Immature natural killer cell (primary cell): ENCODE results near the gene KLHL3. TPM values are rescaled to one million over a fixed set of nuclear protein-coding genes. Genes with fewer than 3 reads are reported as not detected.

Experiments
- DNase-seq, 3 donors: peaks; one replicate each; pipeline ENCODE4 v3.0.0; 2022; ENCODE audit warnings: mixed read lengths in 1 of 3
- H3K27ac Mint-ChIP-seq, 6 donors: one replicate each; pipeline ENCODE4 v1.8.0; 2020; ENCODE audit warnings: mixed read lengths in 6 of 6, mild to moderate bottlenecking in 5 of 6, inconsistent platforms in 4 of 6, moderate library complexity in 3 of 6
- H3K27me3 Mint-ChIP-seq, 3 donors: one replicate each; pipeline ENCODE4 v1.8.0; 2020 to 2021; ENCODE audit warnings: low read depth in 3 of 3, mild to moderate bottlenecking in 3 of 3, mixed read lengths in 3 of 3, moderate library complexity in 3 of 3, inconsistent platforms in 1 of 3
- H3K36me3 Mint-ChIP-seq, 3 donors: one replicate each; pipeline ENCODE4 v1.8.0; 2020; ENCODE audit warnings: mixed read lengths in 3 of 3, inconsistent platforms in 2 of 3, mild to moderate bottlenecking in 2 of 3
- H3K4me1 Mint-ChIP-seq, 2 donors: one replicate each; pipeline ENCODE4 v1.8.0; 2020; ENCODE audit warnings: inconsistent platforms in 2 of 2, mild to moderate bottlenecking in 2 of 2, mixed read lengths in 2 of 2, moderate library complexity in 1 of 2
- H3K4me3 Mint-ChIP-seq, 5 donors: one replicate each; pipeline ENCODE4 v1.8.0; 2020; ENCODE audit warnings: mild to moderate bottlenecking in 5 of 5, mixed read lengths in 5 of 5, inconsistent platforms in 3 of 5, moderate library complexity in 3 of 5
- H3K9me3 Mint-ChIP-seq, 6 donors: one replicate each; pipeline ENCODE4 v1.8.0; 2020; ENCODE audit warnings: mild to moderate bottlenecking in 6 of 6, mixed read lengths in 6 of 6, inconsistent platforms in 4 of 6, moderate library complexity in 3 of 6
- polyA plus RNA-seq, 3 donors: library from polyadenylated mRNA; unstranded; fragments of 300-500 nt; fragmentation: Illumina TruSeq; gene quantifications; one replicate each; pipeline ENCODE4 v1.2.3, GENCODE V29; 2021

Gene KLHL3
- polyA plus RNA-seq, 3 donors from 2014 or later, result 1.2 to 3.4 TPM; not detected in 1

GRCh38 chr5:137667341-137667740 is 68.5 kb downstream of the KLHL3 start:
- H3K27ac Mint-ChIP-seq, result peak overlapping the region in 1 of 6 donors; percentile 22
- H3K4me3 Mint-ChIP-seq, result no peak overlapping the region
- H3K27me3 Mint-ChIP-seq, result peaks cover 0 to 3% (median 0%) of the 10 kb centered on the region in 3 donors
- no peak for DNase-seq
- H3K9me3 Mint-ChIP-seq, result no peaks in the 10 kb centered on the region
- H3K4me1 Mint-ChIP-seq, result peaks cover 12 to 24% of the 10 kb centered on the region in 2 donors
- peaks cover 0 to 10% (median 10%) of the 10 kb centered on the region in 3 donors for H3K36me3 Mint-ChIP-seq

- Mint-ChIP-seq H3K36me3 (peaks cover 0 to 12% (median 10%) of the 10 kb centered on the region in 3 donors), H3K9me3 (no peaks in the 10 kb centered on the region), H3K4me3 (peak overlapping the region in 3 of 5 donors; percentile 11 to 56 (median 36)), H3K4me1 (peaks cover 12 to 24% of the 10 kb centered on the region in 2 donors), H3K27ac (peak overlapping the region; percentile 37 to 82 (median 75)), H3K27me3 (peaks cover 0 to 4% (median 0%) of the 10 kb centered on the region in 3 donors)
- DNase-seq, result no peak
These were observed 69.0 kb downstream of the KLHL3 start for GRCh38 chr5:137666901-137667300.

GRCh38 chr5:137666461-137666850 is 69.4 kb downstream of the KLHL3 start:
- H3K4me1 Mint-ChIP-seq, result peaks cover 12 to 24% of the 10 kb centered on the region in 2 donors
- peaks cover 0 to 7% (median 6%) of the 10 kb centered on the region in 3 donors for H3K36me3 Mint-ChIP-seq
- H3K27ac Mint-ChIP-seq, result peak overlapping the region; percentile 37 to 82 (median 75)
- peaks cover 0 to 4% (median 0%) of the 10 kb centered on the region in 3 donors for H3K27me3 Mint-ChIP-seq
- H3K9me3 Mint-ChIP-seq, result no peaks in the 10 kb centered on the region
- DNase-seq, result no peak
- peak overlapping the region; percentile 2 to 56 (median 31) for H3K4me3 Mint-ChIP-seq

- peak overlapping the region; percentile 37 to 82 (median 75) for H3K27ac Mint-ChIP-seq
- H3K4me1 Mint-ChIP-seq, result peaks cover 12 to 24% of the 10 kb centered on the region in 2 donors
- peaks cover 0 to 4% (median under 1%) of the 10 kb centered on the region in 3 donors for H3K36me3 Mint-ChIP-seq
- peak; percentile 10 to 34 (median 32) for DNase-seq
- peak overlapping the region; percentile 2 to 56 (median 31) for H3K4me3 Mint-ChIP-seq
- peaks cover 0 to 4% (median 0%) of the 10 kb centered on the region in 3 donors for H3K27me3 Mint-ChIP-seq
- no peaks in the 10 kb centered on the region for H3K9me3 Mint-ChIP-seq
These were observed 70.0 kb downstream of the KLHL3 start for GRCh38 chr5:137665678-137666460.

GRCh38 chr5:137660349-137660817 is 75.5 kb downstream of the KLHL3 start:
- peaks cover 0 to 3% (median 0%) of the 10 kb centered on the region in 3 donors for H3K27me3 Mint-ChIP-seq
- peaks cover 6 to 11% (median 9%) of the 10 kb centered on the region in 3 donors for H3K36me3 Mint-ChIP-seq
- no peaks in the 10 kb centered on the region for H3K9me3 Mint-ChIP-seq
- peaks cover 0 to 3% of the 10 kb centered on the region in 2 donors for H3K4me1 Mint-ChIP-seq
- H3K4me3 Mint-ChIP-seq, result no peak overlapping the region
- peak; percentile 39 to 51 (median 40) for DNase-seq
- no peak overlapping the region for H3K27ac Mint-ChIP-seq

- Mint-ChIP-seq H3K27ac (no peak overlapping the region), H3K4me3 (no peak overlapping the region), H3K36me3 (peaks cover 6 to 11% (median 9%) of the 10 kb centered on the region in 3 donors)
These were observed 76.7 kb downstream of the KLHL3 start for GRCh38 chr5:137659209-137659608.

GRCh38 chr5:137658324-137658723 is 77.6 kb downstream of the KLHL3 start:
- Mint-ChIP-seq H3K4me1 (no peaks in the 10 kb centered on the region), H3K9me3 (no peaks in the 10 kb centered on the region), H3K27ac (no peak overlapping the region), H3K27me3 (peaks cover 0 to 3% (median 0%) of the 10 kb centered on the region in 3 donors), H3K4me3 (no peak overlapping the region), H3K36me3 (peaks cover 6 to 11% (median 9%) of the 10 kb centered on the region in 3 donors)
- DNase-seq, result no peak

More at GRCh38 chr5:137659209-137659608, 76.7 kb downstream of the KLHL3 start:
- Mint-ChIP-seq H3K4me1 (no peaks in the 10 kb centered on the region), H3K27me3 (peaks cover 0 to 3% (median 0%) of the 10 kb centered on the region in 3 donors), H3K9me3 (no peaks in the 10 kb centered on the region)
- no peak for DNase-seq

- H3K9me3 Mint-ChIP-seq, result no peaks in the 10 kb centered on the region
- peaks cover 0 to 2% (median 0%) of the 10 kb centered on the region in 3 donors for H3K27me3 Mint-ChIP-seq
- no peak overlapping the region for H3K4me3 Mint-ChIP-seq
- H3K4me1 Mint-ChIP-seq, result no peaks in the 10 kb centered on the region
- H3K36me3 Mint-ChIP-seq, result peaks cover 6 to 13% (median 8%) of the 10 kb centered on the region in 3 donors
- DNase-seq, result no peak
- H3K27ac Mint-ChIP-seq, result no peak overlapping the region
These were observed 78.8 kb downstream of the KLHL3 start for GRCh38 chr5:137657073-137657472.

- no peaks in the 10 kb centered on the region for H3K9me3 Mint-ChIP-seq
- no peak overlapping the region for H3K4me3 Mint-ChIP-seq
- peaks cover 0 to 2% (median 0%) of the 10 kb centered on the region in 3 donors for H3K27me3 Mint-ChIP-seq
- no peaks in the 10 kb centered on the region for H3K4me1 Mint-ChIP-seq
- peaks cover 6 to 13% (median 8%) of the 10 kb centered on the region in 3 donors for H3K36me3 Mint-ChIP-seq
- no peak overlapping the region for H3K27ac Mint-ChIP-seq
- DNase-seq, result no peak
These were observed 79.3 kb downstream of the KLHL3 start for GRCh38 chr5:137656558-137656957.

GRCh38 chr5:137651022-137651421 is 84.9 kb downstream of the KLHL3 start:
- Mint-ChIP-seq H3K36me3 (peaks cover 0 to 19% (median 9%) of the 10 kb centered on the region in 3 donors), H3K9me3 (no peaks in the 10 kb centered on the region), H3K4me1 (no peaks in the 10 kb centered on the region), H3K4me3 (no peak overlapping the region), H3K27me3 (peaks cover 0 to 3% (median 0%) of the 10 kb centered on the region in 3 donors), H3K27ac (no peak overlapping the region)
- DNase-seq, result no peak

GRCh38 chr5:137649228-137649935 is 86.5 kb downstream of the KLHL3 start:
- Mint-ChIP-seq H3K4me3 (no peak overlapping the region), H3K4me1 (no peaks in the 10 kb centered on the region), H3K36me3 (peaks cover 0 to 22% (median 11%) of the 10 kb centered on the region in 3 donors), H3K27ac (no peak overlapping the region), H3K9me3 (no peaks in the 10 kb centered on the region), H3K27me3 (peaks cover 0 to 3% (median 0%) of the 10 kb centered on the region in 3 donors)
- no peak for DNase-seq

- Mint-ChIP-seq H3K27me3 (peaks cover 0 to 3% (median 0%) of the 10 kb centered on the region in 3 donors), H3K27ac (no peak overlapping the region), H3K9me3 (no peaks in the 10 kb centered on the region), H3K36me3 (peaks cover 0 to 22% (median 11%) of the 10 kb centered on the region in 3 donors), H3K4me1 (no peaks in the 10 kb centered on the region), H3K4me3 (no peak overlapping the region)
- no peak for DNase-seq
These were observed 87.5 kb downstream of the KLHL3 start for GRCh38 chr5:137648361-137648760.

GRCh38 chr5:137647401-137647800 is 88.5 kb downstream of the KLHL3 start:
- Mint-ChIP-seq H3K27me3 (peaks cover 0 to 3% (median 0%) of the 10 kb centered on the region in 3 donors), H3K4me1 (no peaks in the 10 kb centered on the region), H3K36me3 (peaks cover 0 to 20% (median 11%) of the 10 kb centered on the region in 3 donors)

More at GRCh38 chr5:137647401-137647800, 88.5 kb downstream of the KLHL3 start:
- H3K4me3 Mint-ChIP-seq, result no peak overlapping the region
- no peak for DNase-seq
- H3K27ac Mint-ChIP-seq, result no peak overlapping the region
- H3K9me3 Mint-ChIP-seq, result no peaks in the 10 kb centered on the region
